SU-DHL-6 (cell line): ENCODE measurements around the gene ZC3H14.

Experiments
- H2AFZ ChIP-seq: fragments of 200-600 bp; sonication (generic); 2 replicates; pipeline ENCODE4 v1.6.1; 2014; ENCODE audit warnings: low read depth, mild to moderate bottlenecking, moderate library complexity, mixed read lengths, antibody characterized with exemption, low read length; ENCODE audit not compliant: severe bottlenecking
- H3F3A ChIP-seq: fragments of 200-600 bp; shearing (Covaris generic); 2 replicates; pipeline ENCODE4 v1.6.0; 2016; ENCODE audit warnings: antibody characterized with exemption, mild to moderate bottlenecking; ENCODE audit not compliant: insufficient read depth
- H3K27ac ChIP-seq: fragments of 200-600 bp; sonication (generic); 2 replicates; pipeline ENCODE4 v1.5.1; 2016; ENCODE audit warnings: low read depth, mild to moderate bottlenecking, low read length, moderate library complexity, mixed read lengths
- H3K27me3 ChIP-seq: fragments of 200-600 bp; sonication (generic), shearing (Covaris generic); 2 replicates; pipeline ENCODE4 v1.6.0; 2014; ENCODE audit warnings: mild to moderate bottlenecking, low read length
- H3K36me3 ChIP-seq: fragments of 200-600 bp; sonication (generic); 2 replicates; pipeline ENCODE4 v1.6.1; 2014; ENCODE audit warnings: mild to moderate bottlenecking, low read length, mixed read lengths
- H3K4me2 ChIP-seq: fragments of 300-600, 200-600 bp; shearing (Covaris generic), sonication (generic); 2 replicates; pipeline ENCODE4 v1.6.0; 2014; ENCODE audit warnings: low read length, low read depth, mild to moderate bottlenecking; ENCODE audit not compliant: poor library complexity, severe bottlenecking
- H3K4me3 ChIP-seq: fragments of 200-600 bp; sonication (generic); 2 replicates; pipeline ENCODE4 v1.5.1; 2014; ENCODE audit warnings: antibody characterized with exemption, low read length, mild to moderate bottlenecking, mixed read lengths; ENCODE audit not compliant: insufficient read depth, poor library complexity, severe bottlenecking
- H3K79me2 ChIP-seq: fragments of 200-600 bp; sonication (generic); 2 replicates; pipeline ENCODE4 v1.6.1; 2014; ENCODE audit warnings: mild to moderate bottlenecking, low read length, moderate library complexity; ENCODE audit not compliant: insufficient read depth
- H3K9ac ChIP-seq: fragments of 200-600 bp; sonication (generic); 2 replicates; pipeline ENCODE4 v1.7.0; 2014; ENCODE audit warnings: mild to moderate bottlenecking, low read length
- H3K9me2 ChIP-seq: fragments of 200-600 bp; sonication (generic); replicated peaks from 2 replicates; pipeline ENCODE4 v1.6.1; 2014; ENCODE audit warnings: low read length; ENCODE audit not compliant: insufficient read depth
- H3K9me3 ChIP-seq: fragments of 200-600 bp; sonication (generic); 2 replicates; pipeline ENCODE4 v1.6.1; 2014; ENCODE audit warnings: low read length, mixed read lengths; ENCODE audit not compliant: insufficient read depth
- H4K20me1 ChIP-seq: fragments of 200-600 bp; sonication (generic); 2 replicates; pipeline ENCODE4 v1.6.1; 2014; ENCODE audit warnings: low read depth, mild to moderate bottlenecking, antibody characterized with exemption, low read length, moderate library complexity, mixed read lengths
- CTCF ChIP-seq: fragments of 200-600 bp; sonication (generic); IDR thresholded peaks from one replicate; pipeline ENCODE4 v1.5.1; 2017; ENCODE audit warnings: antibody characterized with exemption, mild to moderate bottlenecking, low read length, moderate library complexity; ENCODE audit not compliant: insufficient read depth, poor library complexity, severe bottlenecking
- EZH2phosphoT487 ChIP-seq: fragments of 200-600 bp; sonication (generic), shearing (Covaris generic); conservative IDR thresholded peaks from 2 replicates; pipeline ENCODE4 v1.6.1; 2018; ENCODE audit warnings: mild to moderate bottlenecking, antibody characterized with exemption, low read length, moderate library complexity, mixed read lengths

The ZC3H14 gene

GRCh38 chr14:88631091-88631490, 68.3 kb downstream of the ZC3H14 start:
- no peak overlapping the region for H3K27ac ChIP-seq
- no peak overlapping the region for H3K4me3 ChIP-seq
- no peaks in the 10 kb centered on the region for H3K9me2 ChIP-seq
- H3K36me3 ChIP-seq: no peaks in the 10 kb centered on the region
- H3K4me2 ChIP-seq: no peak overlapping the region
- TF ChIP-seq CTCF (no peak), EZH2phosphoT487 (no peak)
- no peaks in the 10 kb centered on the region for H4K20me1 ChIP-seq
- H3F3A ChIP-seq: 0 out of 2 replicates have a peak, but pooled peaks cover 3% of the 10 kb centered on the region
- no peak overlapping the region for H3K9ac ChIP-seq
- H3K9me3 ChIP-seq: no peaks in the 10 kb centered on the region
- no peaks in the 10 kb centered on the region for H3K79me2 ChIP-seq
- H2AFZ ChIP-seq: no peak overlapping the region
- H3K27me3 ChIP-seq: no peaks in the 10 kb centered on the region

GRCh38 chr14:88632512-88632911, 69.7 kb downstream of the ZC3H14 start:
- Histone ChIP-seq H3K9me2 (no peaks in the 10 kb centered on the region), H2AFZ (no peak overlapping the region), H3F3A (0 out of 2 replicates have a peak, but pooled peaks cover 3% of the 10 kb centered on the region), H3K9ac (no peak overlapping the region), H3K27ac (no peak overlapping the region), H3K4me3 (no peak overlapping the region), H3K36me3 (no peaks in the 10 kb centered on the region), H3K9me3 (no peaks in the 10 kb centered on the region), H3K79me2 (no peaks in the 10 kb centered on the region), H3K4me2 (no peak overlapping the region), H4K20me1 (no peaks in the 10 kb centered on the region), H3K27me3 (no peaks in the 10 kb centered on the region)
- TF ChIP-seq CTCF: no peak
- no peak for TF ChIP-seq EZH2phosphoT487

- no peaks in the 10 kb centered on the region for H4K20me1 ChIP-seq
- H2AFZ ChIP-seq: no peak overlapping the region
- H3K4me2 ChIP-seq: no peak overlapping the region
- no peaks in the 10 kb centered on the region for H3K9me3 ChIP-seq
- no peaks in the 10 kb centered on the region for H3F3A ChIP-seq
- H3K4me3 ChIP-seq: no peak overlapping the region
- H3K79me2 ChIP-seq: no peaks in the 10 kb centered on the region
- H3K27ac ChIP-seq: no peak overlapping the region
- H3K27me3 ChIP-seq: no peaks in the 10 kb centered on the region
- H3K36me3 ChIP-seq: no peaks in the 10 kb centered on the region
- no peaks in the 10 kb centered on the region for H3K9me2 ChIP-seq
- TF ChIP-seq EZH2phosphoT487 (no peak), CTCF (no peak)
- H3K9ac ChIP-seq: no peak overlapping the region
Observed at GRCh38 chr14:88639221-88639620, 76.4 kb downstream of the ZC3H14 start.

- H4K20me1 ChIP-seq: no peaks in the 10 kb centered on the region
- no peak for TF ChIP-seq EZH2phosphoT487
- no peak for TF ChIP-seq CTCF
- H3F3A ChIP-seq: no peaks in the 10 kb centered on the region
- H3K27me3 ChIP-seq: no peaks in the 10 kb centered on the region
- H3K36me3 ChIP-seq: no peaks in the 10 kb centered on the region
- H3K27ac ChIP-seq: no peak overlapping the region
- H3K9me2 ChIP-seq: no peaks in the 10 kb centered on the region
- H3K9ac ChIP-seq: no peak overlapping the region
- no peak overlapping the region for H3K4me2 ChIP-seq
- no peak overlapping the region for H2AFZ ChIP-seq
- H3K4me3 ChIP-seq: no peak overlapping the region
- H3K79me2 ChIP-seq: no peaks in the 10 kb centered on the region
- no peaks in the 10 kb centered on the region for H3K9me3 ChIP-seq
Observed at GRCh38 chr14:88660056-88660455, 97.2 kb downstream of the ZC3H14 start.
